Measurements from ENCODE around the gene PFN1.

PFN1 gene

GRCh38 chr17:4897198-4897687, 51.1 kb downstream of the PFN1 start:
- in situ Hi-C loops (cut with MboI; ENCODE audit: low sequenced_read_pairs): no loop called here

DNA sequence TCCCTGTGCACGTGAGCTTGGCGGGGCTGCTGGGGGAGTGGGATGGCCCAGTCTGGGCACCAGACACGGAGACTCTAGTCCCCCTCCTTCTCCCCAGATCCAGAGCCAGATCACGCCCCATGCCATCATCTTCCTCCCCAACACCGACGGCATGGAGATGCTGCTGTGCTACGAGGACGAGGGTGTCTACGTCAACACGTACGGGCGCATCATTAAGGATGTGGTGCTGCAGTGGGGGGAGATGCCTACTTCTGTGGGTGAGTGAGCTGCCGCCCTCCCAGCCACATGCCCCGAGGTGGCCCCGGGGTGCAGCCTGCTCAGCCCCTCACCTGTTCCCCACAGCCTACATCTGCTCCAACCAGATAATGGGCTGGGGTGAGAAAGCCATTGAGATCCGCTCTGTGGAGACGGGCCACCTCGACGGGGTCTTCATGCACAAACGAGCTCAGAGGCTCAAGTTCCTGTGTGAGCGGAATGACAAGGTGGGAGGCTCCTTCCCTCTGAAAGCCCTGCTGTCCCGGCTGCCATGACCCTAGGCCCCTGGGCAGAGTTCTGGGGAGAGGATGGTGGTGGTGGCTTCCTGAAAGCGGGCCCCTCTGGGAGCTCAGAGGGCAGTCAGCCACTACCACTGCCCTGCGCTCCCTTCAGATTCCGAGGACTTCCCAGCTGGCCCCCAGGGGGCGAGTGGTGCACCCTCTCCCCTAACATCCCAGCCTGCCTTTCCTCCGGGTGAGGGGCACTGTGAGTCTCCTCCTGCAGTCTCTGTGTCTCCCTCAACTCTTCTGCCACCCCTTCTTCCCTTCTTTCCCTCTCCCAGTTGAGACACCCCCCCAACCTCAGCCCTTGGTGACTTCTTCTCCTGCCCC, 51.8 kb downstream of the PFN1 start:
- in situ Hi-C loops (cut with MboI; ENCODE audit: low sequenced_read_pairs): no loop called here

DNA sequence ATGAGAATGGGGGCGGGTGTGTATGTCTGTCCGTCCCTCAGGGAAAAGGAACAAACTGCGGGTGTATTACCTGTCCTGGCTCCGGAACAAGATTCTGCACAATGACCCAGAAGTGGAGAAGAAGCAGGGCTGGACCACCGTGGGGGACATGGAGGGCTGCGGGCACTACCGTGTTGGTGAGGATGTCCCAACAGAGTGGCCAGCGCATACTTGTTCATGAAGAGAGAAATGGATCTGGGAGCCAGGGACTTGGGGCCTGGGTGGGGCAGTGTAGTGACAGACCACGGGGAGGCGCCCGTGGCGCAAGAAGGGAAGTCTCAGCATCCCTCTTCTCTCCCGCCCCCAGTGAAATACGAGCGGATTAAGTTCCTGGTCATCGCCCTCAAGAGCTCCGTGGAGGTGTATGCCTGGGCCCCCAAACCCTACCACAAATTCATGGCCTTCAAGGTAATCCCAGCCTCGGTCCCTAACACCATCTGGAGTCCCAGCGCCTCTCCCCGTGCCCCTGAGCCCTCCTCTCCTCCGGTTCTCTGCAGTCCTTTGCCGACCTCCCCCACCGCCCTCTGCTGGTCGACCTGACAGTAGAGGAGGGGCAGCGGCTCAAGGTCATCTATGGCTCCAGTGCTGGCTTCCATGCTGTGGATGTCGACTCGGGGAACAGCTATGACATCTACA, 52.5 kb downstream of the PFN1 start:
- in situ Hi-C loops (cut with MboI; ENCODE audit: low sequenced_read_pairs): no loop called here

All from hTERT RPE-1 (cell line).